SKM-1 (cell line): ENCODE measurements around the gene THOP1.
A peak's percentile ranks its signal among the peaks of the same experiment; 100 is the strongest.

ENCODE experiments used
- DNase-seq: peaks from one replicate; lab custom pipeline; 2025; ENCODE audit not compliant: unreplicated experiment; lab: John Stamatoyannopoulos, UW

THOP1 gene

DNA sequence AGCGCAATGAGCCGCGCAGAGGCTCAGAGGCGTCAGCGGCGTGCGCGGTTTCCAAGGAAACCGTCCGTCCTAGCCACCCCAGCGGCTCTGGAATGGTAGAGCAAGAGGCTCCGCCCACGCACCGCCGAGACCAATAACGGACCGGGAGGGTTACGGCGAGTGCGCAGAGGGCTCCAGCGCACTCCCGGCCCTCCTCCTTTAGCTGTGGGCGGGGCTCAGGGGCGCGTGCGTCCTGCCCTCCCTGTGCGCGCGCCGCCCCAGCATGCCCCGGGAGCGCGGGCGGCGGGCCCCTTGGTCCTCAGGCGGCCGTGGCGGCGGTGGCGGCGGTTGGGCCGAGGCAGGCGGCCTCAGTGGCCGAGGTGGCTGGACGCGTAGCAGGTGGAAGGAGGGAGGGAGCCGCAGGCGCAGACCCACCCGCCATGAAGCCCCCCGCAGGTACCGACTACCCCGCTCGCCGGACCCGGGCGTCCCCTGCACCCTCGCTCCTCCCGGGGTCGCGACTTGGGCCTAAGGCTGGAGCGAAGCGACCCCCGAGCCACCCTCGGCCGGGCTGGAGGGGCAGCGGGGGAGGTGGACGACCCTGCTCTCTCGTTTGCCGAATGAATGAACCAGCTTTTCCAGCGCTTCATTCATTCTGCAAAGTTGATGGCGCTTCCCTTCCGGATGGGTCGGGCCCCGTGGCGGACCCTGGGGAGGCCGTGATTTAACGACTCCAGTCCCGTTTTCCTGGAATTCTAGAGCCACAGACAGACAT, at the start of gene THOP1:
THOP1 (plus strand) TSS at position 260 of the 754 bp plus-strand sequence; CDS start at position 420, 160 bp downstream.
- peak; percentile 96 for DNase-seq

DNA sequence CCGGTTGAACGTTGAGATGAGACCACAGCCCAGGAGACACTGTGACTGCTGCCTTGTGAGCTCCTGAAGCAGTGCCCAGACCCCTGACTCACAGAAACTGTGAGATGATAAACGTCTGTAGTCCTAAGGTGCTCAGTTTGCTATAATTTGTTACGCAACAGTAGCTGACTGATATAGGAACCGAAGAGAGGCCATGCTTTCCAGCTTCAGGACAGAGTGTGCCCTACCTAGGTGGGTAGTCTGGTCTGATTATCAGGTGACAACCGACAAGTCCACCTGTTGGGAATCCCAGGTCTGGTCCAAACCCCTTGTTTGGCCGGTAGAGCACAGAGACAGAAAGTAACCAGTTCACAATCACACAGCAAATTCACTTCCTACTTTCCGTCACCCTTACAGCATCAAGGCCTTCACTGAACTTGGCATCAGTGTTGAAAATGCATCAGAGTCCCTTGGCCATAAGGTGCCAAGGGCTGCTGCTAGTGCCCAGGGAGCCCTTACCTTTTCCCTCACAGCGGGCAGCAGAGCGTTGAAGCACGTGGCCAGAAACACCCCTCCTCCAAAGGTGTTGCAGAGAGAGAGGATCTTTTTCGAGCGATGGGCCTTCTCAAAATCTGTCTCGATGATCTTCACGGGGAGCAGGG, 48.6 kb upstream of the THOP1 start:
- no peak for DNase-seq

DNA sequence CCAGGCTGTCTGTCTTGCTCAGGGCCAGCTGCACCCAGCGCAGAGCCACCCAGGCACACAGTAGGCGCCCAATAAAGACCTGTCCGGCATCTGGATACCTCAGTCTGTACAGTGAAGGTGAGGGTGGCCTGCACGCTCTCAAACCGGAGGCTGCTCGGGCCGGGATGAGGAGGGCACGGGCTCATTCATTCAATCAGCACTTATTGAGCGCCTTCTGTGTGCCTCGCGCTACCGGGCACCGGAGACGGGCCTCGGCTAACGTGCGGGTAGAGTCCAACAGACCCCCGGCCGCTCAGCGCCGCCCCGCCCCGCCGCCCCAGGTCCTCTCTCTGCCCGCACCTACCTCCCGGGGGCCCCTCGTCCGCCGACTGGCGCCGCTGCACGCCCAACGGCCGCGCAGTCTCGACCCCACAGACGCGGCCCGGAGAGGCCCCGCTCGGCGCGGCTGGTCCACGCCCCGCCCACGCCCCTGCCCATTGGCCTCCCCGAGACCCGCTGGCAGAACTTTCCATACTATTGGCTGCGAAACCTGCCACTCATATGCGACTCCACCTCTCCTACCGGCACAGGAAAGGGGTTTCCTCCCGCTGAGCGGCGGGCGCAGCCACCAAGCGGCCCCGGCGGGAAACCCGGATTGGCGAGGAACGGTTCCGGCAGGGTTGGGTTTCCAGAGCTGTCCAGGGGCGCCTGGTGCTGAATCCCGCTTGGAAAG, 45.5 kb upstream of the THOP1 start, which contains the start of gene SLC39A3:
SLC39A3 (minus strand) TSS at position 416 of the 712 bp plus-strand sequence. CDS start 2,760 bp downstream, outside the sequence.
- peak; percentile 84 for DNase-seq

DNA sequence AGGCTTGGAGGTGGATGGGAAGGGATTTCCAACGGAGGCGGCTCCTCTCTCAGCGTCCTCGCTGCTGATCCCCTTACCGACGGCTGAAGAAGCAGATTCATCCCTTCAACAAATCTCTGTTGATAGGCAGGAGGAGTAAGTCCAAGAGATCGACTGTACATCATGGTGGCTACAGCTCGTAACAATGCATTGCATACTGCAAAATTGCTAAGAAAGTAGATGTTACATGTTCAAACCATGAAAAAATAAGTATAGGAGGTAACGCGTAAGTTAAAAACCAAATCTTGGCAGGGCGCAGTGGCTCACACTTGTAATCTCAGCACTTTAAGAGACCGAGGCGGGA, 45.0 kb upstream of the THOP1 start:
- no peak for DNase-seq

DNA sequence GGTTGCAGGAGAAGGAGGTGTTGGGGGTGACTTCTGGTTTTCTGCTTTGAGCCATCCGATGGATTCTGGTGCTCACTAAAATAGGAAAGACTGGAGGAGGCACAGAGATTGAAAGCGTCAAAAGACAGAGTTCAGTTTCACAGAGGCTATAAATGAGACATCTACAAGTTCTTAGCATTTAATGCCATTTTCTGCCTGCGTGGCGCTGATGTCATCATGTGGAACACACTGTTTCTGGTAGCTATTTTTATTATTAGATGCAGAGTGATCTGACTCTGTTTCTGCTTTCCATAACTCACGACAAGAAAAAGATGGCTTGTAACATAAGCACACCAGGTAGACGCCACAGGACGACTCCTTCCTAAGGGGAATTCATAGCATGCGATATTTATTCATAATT, 42.2 kb upstream of the THOP1 start:
- no peak for DNase-seq

DNA sequence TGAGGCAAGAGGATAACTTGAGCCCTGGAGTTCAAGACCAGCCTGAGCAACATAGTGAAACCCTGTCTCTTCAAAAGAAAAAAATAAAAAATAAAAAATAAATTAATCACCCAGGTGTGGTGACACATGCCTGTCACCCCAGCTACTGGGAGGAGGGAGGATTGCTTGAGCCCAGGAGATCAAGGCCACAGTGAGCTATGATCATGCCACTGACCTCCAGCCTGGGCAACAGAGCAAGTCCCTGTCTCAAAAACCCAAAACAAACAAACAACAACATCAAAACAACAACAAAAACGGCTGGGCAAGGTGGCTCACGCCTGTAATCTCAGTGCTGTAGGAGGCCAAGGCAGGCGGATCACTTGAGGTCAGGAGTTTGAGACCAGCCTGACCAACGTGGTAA, 41.2 kb upstream of the THOP1 start:
- no peak for DNase-seq

DNA sequence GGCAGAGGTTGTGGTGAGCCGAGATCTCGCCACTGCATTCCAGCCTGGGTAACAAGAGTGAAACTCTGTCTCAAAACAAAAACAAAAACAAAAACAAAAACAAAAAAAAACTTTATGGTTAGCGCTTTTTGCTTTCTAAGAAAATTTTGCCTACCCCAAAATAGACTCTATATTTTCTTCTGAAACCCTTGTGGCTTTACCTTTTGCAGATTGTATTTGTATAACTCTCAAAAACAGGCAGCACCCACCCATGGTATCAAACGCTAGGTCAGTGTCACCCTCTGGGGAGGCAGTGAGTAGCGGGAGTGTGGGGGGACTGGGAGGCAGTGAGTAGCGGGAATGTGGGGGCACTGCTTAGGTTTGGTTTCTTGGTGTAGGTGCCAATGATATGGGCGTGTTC, 38.0 kb upstream of the THOP1 start:
- DNase-seq: no peak

DNA sequence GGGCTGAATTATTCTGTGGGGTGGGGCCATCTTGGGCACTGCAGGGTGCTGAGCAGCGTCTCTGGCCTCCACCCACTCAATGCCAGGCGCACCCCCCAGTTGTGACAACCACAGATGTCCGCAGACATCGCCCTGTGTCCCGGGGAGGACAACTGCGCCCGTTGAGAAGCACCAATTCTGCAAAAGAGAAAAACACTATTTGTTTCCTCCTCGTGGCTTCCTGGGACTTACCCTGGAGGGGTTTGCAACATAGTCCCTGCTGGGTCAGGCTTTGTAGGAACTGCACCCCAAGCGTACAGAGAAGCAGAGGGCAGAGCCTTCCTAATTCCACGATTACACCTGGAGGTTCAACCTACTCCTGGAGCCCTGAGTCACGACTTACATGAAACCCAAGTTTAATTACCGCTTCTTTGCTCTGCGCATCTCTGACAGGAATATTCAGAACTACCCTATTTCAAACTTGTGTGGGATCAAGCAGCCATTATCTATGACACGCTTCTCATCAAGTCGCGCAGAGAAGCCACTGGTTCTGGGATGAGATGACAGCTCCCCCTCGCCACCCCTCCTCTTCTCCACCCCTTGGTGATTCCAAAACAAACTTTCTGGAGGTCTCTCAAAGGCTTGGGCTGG, 34.4 kb upstream of the THOP1 start:
- no peak for DNase-seq

DNA sequence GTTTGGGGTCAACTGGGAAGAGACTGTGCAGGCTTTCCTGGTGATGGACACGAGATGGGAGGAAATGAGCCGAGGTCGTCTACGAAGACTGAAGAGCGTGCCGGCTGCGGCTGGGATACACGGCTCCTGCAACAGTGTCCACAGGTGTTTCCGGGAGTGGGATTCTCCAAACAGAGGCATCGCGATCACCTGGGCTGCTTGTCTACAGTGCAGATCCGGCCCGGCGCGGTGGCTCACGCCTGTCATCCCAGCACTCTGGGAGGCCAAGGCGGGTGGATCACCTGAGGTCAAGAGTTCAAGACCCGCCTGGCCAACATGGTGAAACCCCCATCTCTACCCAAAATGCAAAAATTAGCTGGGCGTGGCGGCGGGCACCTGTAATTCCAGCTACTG, 33.9 kb upstream of the THOP1 start:
- no peak for DNase-seq

DNA sequence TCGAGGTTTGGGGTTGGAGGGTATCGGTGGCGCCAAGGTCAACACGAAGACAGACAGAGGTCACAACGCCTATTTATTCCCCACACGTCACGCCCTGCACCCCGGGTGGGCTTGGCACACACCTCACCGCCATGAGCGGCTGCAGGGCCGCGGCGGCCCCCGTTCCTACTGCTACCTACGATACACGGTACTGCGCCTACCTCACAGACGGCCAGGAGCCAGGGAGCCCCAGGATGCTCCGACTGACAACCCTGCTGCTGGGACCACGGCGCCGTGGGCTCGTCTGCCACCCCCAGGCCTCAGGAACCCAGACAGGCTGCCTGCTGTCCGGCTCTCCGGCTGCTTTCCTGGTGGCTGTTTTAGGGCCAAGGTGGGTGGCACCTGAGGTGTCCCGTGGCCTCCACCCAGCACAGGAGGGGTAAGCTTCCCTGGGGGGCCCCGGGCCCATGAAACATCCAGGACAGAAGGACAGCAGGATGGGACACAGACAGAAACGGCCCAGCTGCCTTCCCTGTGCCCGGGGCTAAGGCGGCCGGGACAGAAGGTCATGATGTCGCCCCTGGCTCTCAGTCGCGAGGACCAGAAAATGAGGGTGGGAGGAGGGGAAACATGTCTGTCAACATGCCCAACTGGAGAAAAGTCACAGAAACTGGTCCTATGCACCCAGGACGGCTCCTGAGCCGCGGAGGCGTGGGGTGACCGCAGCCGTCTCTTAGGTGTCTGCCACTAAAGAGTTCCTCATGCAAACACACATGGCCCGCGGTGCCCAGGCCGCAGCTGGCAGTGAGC, 30.4 kb upstream of the THOP1 start:
- no peak for DNase-seq

DNA sequence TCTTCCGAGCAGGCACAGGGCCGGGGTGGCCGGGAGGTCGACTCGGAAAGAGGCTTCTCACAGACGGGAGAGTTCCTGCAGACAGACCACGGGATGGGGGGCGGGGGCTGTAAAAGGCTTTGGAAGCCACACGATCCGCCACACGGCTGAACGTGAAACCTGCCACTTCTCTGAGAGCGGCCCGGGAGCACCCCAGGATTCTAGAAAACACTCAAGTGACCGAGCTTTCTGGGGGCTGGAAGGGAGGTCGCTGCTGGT, 29.9 kb upstream of the THOP1 start:
- DNase-seq: no peak

DNA sequence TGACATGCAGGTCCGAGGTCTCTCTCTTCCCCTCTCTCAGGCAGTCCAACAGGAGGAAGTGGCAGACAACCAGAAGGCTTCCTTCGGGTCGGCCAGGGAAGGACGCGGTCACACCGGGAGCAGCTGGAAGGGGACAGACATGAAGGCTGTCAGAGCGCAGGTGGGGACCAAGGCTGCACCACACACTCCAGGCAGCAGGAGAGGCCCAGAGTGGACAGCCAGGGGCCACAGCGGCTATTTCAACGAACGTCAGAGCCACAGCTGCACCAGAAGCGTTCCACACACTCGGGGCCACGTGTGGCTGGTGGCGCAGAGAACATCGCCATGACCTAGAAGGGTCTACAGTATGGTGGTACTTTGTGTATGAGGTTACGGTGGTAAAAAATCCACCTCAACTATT, 29.5 kb upstream of the THOP1 start:
- DNase-seq: no peak

DNA sequence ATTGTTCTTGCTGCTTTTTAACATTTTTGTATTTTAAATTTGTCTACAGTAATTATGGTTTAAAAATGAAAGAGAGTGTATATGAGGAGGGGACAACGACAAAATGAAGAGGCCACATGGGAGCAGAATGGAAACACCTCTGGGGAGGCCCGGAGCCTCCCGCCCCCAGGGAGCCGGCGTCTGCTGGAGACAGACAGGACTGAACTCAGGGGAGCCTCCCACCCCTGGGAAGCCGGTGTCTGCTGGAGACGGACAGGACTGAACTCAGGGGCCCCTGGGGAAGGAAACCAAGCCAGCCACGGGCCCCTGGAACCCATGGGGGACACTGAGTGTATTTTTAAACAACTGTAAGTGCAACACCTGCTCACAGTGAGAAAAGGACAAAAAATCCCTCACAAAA, 28.8 kb upstream of the THOP1 start:
- DNase-seq: no peak

DNA sequence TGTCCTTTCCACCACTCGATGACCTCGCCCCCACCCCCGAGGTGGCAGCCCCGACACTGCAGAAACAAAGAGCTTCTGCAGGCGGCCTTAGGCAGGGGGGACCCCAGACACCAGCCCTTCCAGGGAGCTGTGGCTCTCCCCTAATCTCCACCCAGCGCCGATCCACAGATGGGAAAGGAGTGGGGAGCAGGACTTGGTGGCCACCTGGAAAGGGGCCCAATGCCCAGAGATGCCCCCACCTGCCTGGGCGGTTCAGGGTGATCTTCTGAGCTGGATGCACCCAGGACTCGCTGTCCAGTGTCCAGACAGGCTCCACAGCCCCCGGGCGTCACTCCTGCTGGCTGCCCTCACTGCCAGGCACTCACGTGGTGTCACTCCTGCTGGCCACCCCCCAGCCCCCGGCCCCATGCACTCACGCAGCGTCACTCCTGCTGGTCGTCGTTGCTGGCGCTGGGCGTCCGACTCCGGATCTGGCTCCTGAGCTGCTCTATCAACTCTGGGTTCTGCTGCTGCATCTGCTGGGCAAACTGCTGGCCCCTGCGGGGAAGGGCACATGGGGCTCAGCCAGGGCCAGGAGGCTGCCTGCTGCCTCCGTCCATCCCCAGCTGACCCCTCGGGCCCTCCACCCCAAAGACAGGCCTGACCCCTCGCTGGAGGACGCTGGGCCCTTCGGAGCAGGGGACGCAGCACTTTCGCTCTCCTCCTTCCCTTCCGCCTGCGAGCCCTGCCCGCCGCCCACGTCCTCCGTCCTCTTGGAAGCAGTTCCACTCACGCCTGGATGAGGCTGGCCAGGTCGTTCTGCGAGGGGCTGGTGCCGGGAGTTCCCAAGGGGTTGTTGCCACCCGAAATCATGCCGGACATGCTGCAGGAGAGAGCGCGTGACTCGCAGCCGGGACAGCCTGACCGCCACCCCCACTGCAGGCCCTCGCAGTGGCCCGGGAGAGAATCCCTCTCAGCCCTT, 28.1 kb upstream of the THOP1 start:
- DNase-seq: no peak

DNA sequence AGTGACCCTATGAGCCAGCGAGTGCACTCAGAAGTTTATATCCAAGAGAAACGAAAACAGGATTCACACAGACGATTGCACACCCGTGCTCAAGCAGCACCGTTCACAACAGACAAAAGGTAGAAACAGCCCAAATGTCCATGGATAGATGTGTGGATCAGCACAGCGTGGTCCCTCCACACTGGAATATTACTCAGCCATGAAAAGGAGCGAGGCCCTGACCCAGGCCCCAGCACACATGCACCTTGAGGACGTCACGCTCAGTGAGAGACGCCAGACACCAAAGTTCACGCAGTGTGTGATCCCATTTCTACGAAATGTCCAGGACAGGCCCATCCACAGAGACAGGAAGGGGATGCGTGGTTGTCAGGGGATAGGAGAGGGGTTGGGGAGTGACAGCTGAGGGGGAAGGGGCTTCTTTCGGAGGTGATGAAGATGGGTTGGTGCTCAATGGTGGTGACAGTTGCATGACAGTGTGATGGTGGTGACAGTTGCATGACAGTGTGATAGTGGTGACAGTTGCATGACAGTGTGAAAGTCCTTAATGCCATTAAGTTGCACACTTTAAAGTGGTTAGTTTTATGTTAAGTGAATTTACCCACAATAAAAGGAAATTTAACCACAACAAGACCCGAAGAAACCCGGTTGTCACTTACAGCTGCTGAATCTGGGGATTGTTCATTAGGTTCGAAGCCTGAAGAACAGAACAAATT, 26.5 kb upstream of the THOP1 start:
- DNase-seq: no peak

DNA sequence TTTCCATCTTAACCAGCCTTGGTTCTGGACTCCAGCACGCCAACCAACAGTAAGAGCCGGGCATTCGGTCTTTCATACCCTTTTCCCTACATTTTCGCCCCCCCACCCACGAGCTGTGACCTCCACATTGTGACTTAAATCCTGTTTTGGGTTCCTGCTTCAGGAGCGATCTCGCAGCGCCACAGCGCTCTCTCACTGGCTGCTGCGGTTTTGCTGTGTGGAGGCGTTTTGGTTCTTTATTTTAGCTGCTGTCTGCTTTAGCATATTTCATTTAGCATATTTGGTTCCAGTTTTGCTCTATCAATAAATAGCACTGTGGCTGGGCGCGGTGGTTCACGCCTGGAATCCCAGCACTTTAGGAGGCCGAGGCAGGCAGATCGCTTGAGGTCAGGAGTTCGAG, 25.9 kb upstream of the THOP1 start:
- no peak for DNase-seq

DNA sequence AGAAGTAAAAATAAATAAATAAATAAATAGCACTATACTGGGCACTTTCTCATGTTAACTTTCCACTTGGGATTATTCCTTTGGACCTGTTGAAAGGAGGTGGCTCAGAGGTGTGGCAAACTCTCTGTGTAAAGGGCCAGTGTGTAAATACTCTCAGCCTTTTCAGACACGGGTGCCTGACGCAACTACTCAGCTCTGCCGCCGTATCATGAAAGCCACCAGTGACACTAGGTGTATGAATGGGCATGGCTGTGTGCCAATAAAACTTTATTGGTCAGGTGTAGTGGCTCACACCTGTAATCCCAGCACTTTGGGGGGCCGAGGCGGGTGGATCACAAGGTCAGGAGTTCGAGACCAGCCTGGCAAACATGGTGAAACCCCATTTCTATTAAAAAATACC, 25.3 kb upstream of the THOP1 start:
- DNase-seq: no peak

DNA sequence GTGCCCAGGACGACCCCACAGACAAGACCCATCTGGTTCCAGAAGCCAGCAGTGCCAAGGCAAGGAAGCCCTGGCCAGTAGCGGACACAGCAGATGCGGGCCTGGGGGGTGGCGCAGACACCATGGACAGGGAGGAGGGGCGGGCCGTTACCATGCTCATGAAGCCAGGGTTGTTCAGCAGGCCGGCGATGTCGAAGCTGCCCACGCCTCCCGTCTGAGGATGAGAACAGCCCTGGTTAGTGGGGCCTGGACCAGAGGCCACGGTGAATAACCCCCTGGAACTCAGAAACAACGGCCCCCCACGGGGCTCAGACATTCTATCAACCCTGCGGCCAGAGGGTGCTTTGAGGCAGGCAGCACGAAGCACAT, 24.0 kb upstream of the THOP1 start:
- no peak for DNase-seq
